ENCODE measurements around the gene WIPF2. TPM values are rescaled to one million over a fixed set of nuclear protein-coding genes. Genes with fewer than 3 reads are reported as not detected.
"Not testable (repeated sequence)": the region's sequence is repeated elsewhere in the genome, so short reads cannot be mapped to it uniquely, and the experiment has no call there.

WIPF2 gene
- total RNA-seq, 4 donors from 2014 or later, result 4.6 to 6.2 (median 5.4) TPM

DNA sequence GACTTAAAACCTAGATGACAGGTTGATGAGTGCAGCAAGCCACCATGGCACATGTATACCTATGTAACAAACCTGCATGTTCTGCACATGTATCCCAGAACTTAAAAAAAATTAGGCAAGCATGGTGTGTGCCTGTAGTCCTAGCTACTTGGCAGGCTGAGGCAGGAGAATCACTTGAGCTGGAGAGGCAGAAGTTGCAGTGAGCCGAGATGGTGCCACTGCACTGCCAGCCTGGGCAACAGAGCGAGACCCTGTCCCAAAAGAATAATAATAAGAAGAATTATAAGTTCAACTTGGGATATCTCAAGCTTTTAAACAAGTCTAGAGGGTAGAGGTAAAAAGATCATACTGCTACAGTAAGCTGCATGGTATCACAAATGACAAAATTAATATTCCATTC is 78.4 kb downstream of the WIPF2 start:
- no peaks in the 10 kb centered on the region for H3K36me3 ChIP-seq
- intact Hi-C loops (cut with DNase I; ENCODE audit: low total_unique reads), result loop anchor here (10.0 kb wide), 1 partner anchor 257 kb away; no protein-coding TSS in a partner anchor
- TF ChIP-seq POLR2A (IDR thresholded peaks at IDR 0.05) (no peak), CTCF (IDR thresholded peaks at IDR 0.05 in 4 of 5, conservative IDR thresholded peaks at IDR 0.05 in 1 of 5) (no peak)
- peaks cover 20 to 21% of the 10 kb centered on the region in 2 donors for H3K4me1 ChIP-seq
- H3K27ac ChIP-seq, result no peak overlapping the region
- H3K4me3 ChIP-seq, result no peak overlapping the region
- no peak for ATAC-seq
- H3K27me3 ChIP-seq, result no peaks in the 10 kb centered on the region
- in situ Hi-C loops (cut with MboI; ENCODE audit: low sequenced_read_pairs in 4 of 4), result loop anchor here in 1 of 4 donors (10.0 kb wide), 1 partner anchor 93 kb away; no protein-coding TSS in a partner anchor
- H3K9me3 ChIP-seq, result no peaks in the 10 kb centered on the region
- no peak for DNase-seq

GRCh38 chr17:40298726-40299125 is 79.6 kb downstream of the WIPF2 start:
- intact Hi-C loops (cut with DNase I; ENCODE audit: low total_unique reads), result loop anchor here (10.0 kb wide), 1 partner anchor 256 kb away; no protein-coding TSS in a partner anchor
- in situ Hi-C loops (cut with MboI; ENCODE audit: low sequenced_read_pairs in 4 of 4), result loop anchor here in 1 of 4 donors (10.0 kb wide), 1 partner anchor 94 kb away; no protein-coding TSS in a partner anchor
- no peaks in the 10 kb centered on the region for H3K36me3 ChIP-seq
- H3K9me3 ChIP-seq, result no peaks in the 10 kb centered on the region
- ATAC-seq (no peak), DNase-seq (no peak)
- no peak overlapping the region for H3K4me3 ChIP-seq
- TF ChIP-seq CTCF (IDR thresholded peaks at IDR 0.05 in 4 of 5, conservative IDR thresholded peaks at IDR 0.05 in 1 of 5) (no peak), POLR2A (IDR thresholded peaks at IDR 0.05) (no peak)
- peaks cover 21 to 23% of the 10 kb centered on the region in 2 donors for H3K4me1 ChIP-seq
- H3K27me3 ChIP-seq, result no peaks in the 10 kb centered on the region
- H3K27ac ChIP-seq, result peak overlapping the region in 1 of 4 donors; percentile 30

GRCh38 chr17:40299159-40299757 is 80.2 kb downstream of the WIPF2 start:
- not testable (repeated sequence) for H3K36me3 ChIP-seq, DNase-seq, H3K4me3 ChIP-seq, ATAC-seq, H3K27me3 ChIP-seq, H3K9me3 ChIP-seq
- intact Hi-C loops (cut with DNase I; ENCODE audit: low total_unique reads) (loop anchor here (10.0 kb wide), 1 partner anchor 256 kb away; no protein-coding TSS in a partner anchor), in situ Hi-C loops (cut with MboI; ENCODE audit: low sequenced_read_pairs in 4 of 4) (loop anchor here in 1 of 4 donors (10.0 kb wide), 1 partner anchor 94 kb away; no protein-coding TSS in a partner anchor)
- Histone ChIP-seq H3K4me1 (peaks cover 24 to 28% of the 10 kb centered on the region in 2 donors), H3K27ac (peak overlapping the region in 1 of 4 donors; percentile 14)

DNA sequence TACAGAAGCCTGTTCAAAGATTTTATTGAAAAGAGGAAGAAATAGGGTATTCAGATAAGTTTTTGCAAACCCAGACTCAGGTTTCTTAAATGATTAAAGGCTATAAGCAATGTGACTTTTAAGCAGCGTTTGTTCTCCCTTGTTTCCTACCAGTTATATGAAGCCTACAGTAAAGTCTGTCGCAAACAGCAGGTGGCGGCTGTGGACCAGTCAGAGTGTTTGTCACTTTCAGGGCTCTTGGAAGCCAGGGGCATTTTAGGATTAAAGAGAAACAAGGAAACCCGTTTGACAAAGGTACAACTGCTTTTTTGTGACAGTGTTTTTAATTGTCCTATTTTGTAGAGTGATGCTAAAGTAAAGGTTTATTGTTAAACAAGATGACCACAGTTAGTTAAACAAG is 82.2 kb downstream of the WIPF2 start:
- in situ Hi-C loops (cut with MboI; ENCODE audit: low sequenced_read_pairs in 4 of 4), result loop anchor here (5.0 to 10.0 kb wide), 3 partner anchors 51 to 113 kb away; partner anchors contain the start of gene TOP2A (in 1 of the 4)
- no peak for DNase-seq
- Histone ChIP-seq H3K4me1 (peaks cover 24 to 34% of the 10 kb centered on the region in 2 donors), H3K9me3 (no peaks in the 10 kb centered on the region), H3K4me3 (no peak overlapping the region), H3K36me3 (no peaks in the 10 kb centered on the region), H3K27me3 (no peaks in the 10 kb centered on the region), H3K27ac (no peak overlapping the region)
- intact Hi-C loops (cut with DNase I; ENCODE audit: low total_unique reads), result loop anchor here (5.0 kb wide), 1 partner anchor 231 kb away; no protein-coding TSS in a partner anchor
- no peak for ATAC-seq
- TF ChIP-seq POLR2A (IDR thresholded peaks at IDR 0.05) (no peak), CTCF (IDR thresholded peaks at IDR 0.05 in 4 of 5, conservative IDR thresholded peaks at IDR 0.05 in 1 of 5) (peak in 1 of 5 experiments; percentile 37)

- ATAC-seq (peak; percentile 92 to 98), DNase-seq (peak in 1 of 2 donors; percentile 66)
- H3K4me3 ChIP-seq, result no peak overlapping the region
- TF ChIP-seq CTCF (IDR thresholded peaks at IDR 0.05 in 4 of 5, conservative IDR thresholded peaks at IDR 0.05 in 1 of 5) (peak; percentile 82 to 92 (median 86)), POLR2A (IDR thresholded peaks at IDR 0.05) (no peak)
- peaks cover 35 to 50% of the 10 kb centered on the region in 2 donors for H3K4me1 ChIP-seq
- intact Hi-C loops (cut with DNase I; ENCODE audit: low total_unique reads) (loop anchor here (1.0 to 5.0 kb wide), 3 partner anchors 52 to 229 kb away; no protein-coding TSS in a partner anchor), in situ Hi-C loops (cut with MboI; ENCODE audit: low sequenced_read_pairs in 4 of 4) (loop anchor here (5.0 to 10.0 kb wide), 3 partner anchors 49 to 112 kb away; partner anchors contain the start of gene TOP2A (in 1 of the 4))
- H3K9me3 ChIP-seq, result no peaks in the 10 kb centered on the region
- H3K27me3 ChIP-seq, result no peaks in the 10 kb centered on the region
- H3K27ac ChIP-seq, result peak overlapping the region; percentile 78 to 87 (median 82)
- H3K36me3 ChIP-seq, result no peaks in the 10 kb centered on the region
These were observed 84.0 kb downstream of the WIPF2 start for GRCh38 chr17:40303009-40303657.

All from gastrocnemius medialis (tissue), 4 donors.